ENCODE results near the gene FBLN2. TPM values are rescaled to one million over a fixed set of nuclear protein-coding genes. Genes with fewer than 3 reads are reported as not detected.
A peak's percentile ranks its signal among the peaks of the same experiment; 100 is the strongest.
"Not testable (repeated sequence)": the region's sequence is repeated elsewhere in the genome, so short reads cannot be mapped to it uniquely, and the experiment has no call there.

The FBLN2 gene
- total and polyA plus RNA-seq, 7 experiments from 2014 or later: 0.11 to 1.5 TPM; not detected in 5

GRCh38 chr3:13561376-13561775, 12.5 kb downstream of the FBLN2 start:
- Histone ChIP-seq H3K27ac (ENCODE audit: low read depth, low read length) (no peak overlapping the region), H3K4me3 (ENCODE audit: low read length) (no peak overlapping the region), H3K4me1 (ENCODE audit: control insufficient read depth in 2 of 2, insufficient read depth in 2 of 2, low read length in 2 of 2) (no peaks in the 10 kb centered on the region), H3K9me3 (ENCODE audit: control insufficient read depth in 2 of 3, low read length in 3 of 3) (no peaks in the 10 kb centered on the region), H3K27me3 (ENCODE audit: control insufficient read depth in 2 of 2, insufficient read depth in 2 of 2, low read length in 2 of 2) (no peaks in the 10 kb centered on the region), H3K36me3 (ENCODE audit: control insufficient read depth in 2 of 3, insufficient read depth in 3 of 3, low read length in 3 of 3) (no peaks in the 10 kb centered on the region)
- peaks cover 6 to 32% (median 14%) of the 10 kb centered on the region in 5 donors for H3K27me3 Mint-ChIP-seq
- ChIA-PET CTCF (no interaction called here), POLR2A (no interaction called here)
- ATAC-seq (no peak), DNase-seq (no peak)
- intact Hi-C loops (cut with micrococcal nuclease): no loop called here
- H3K27ac Mint-ChIP-seq: no peak overlapping the region
- no peaks in the 10 kb centered on the region for H3K36me3 Mint-ChIP-seq
- no peaks in the 10 kb centered on the region for H3K9me3 Mint-ChIP-seq
- no peaks in the 10 kb centered on the region for H3K4me1 Mint-ChIP-seq
- H3K4me3 Mint-ChIP-seq: no peak overlapping the region

GRCh38 chr3:13561967-13562366, 13.0 kb downstream of the FBLN2 start:
- Mint-ChIP-seq H3K4me3 (no peak overlapping the region), H3K36me3 (no peaks in the 10 kb centered on the region), H3K27me3 (peaks cover 6 to 32% (median 14%) of the 10 kb centered on the region in 5 donors), H3K4me1 (no peaks in the 10 kb centered on the region), H3K9me3 (no peaks in the 10 kb centered on the region), H3K27ac (no peak overlapping the region)
- H3K4me1 ChIP-seq (ENCODE audit: control insufficient read depth in 2 of 2, insufficient read depth in 2 of 2, low read length in 2 of 2): no peaks in the 10 kb centered on the region
- H3K4me3 ChIP-seq (ENCODE audit: low read length): no peak overlapping the region
- H3K27ac ChIP-seq (ENCODE audit: low read depth, low read length): no peak overlapping the region
- H3K36me3 ChIP-seq (ENCODE audit: control insufficient read depth in 2 of 3, insufficient read depth in 3 of 3, low read length in 3 of 3): no peaks in the 10 kb centered on the region
- intact Hi-C loops (cut with micrococcal nuclease): no loop called here
- CTCF ChIA-PET: no interaction called here
- POLR2A ChIA-PET: no interaction called here
- ATAC-seq (no peak), DNase-seq (no peak)
- H3K27me3 ChIP-seq (ENCODE audit: control insufficient read depth in 2 of 2, insufficient read depth in 2 of 2, low read length in 2 of 2): no peaks in the 10 kb centered on the region
- no peaks in the 10 kb centered on the region for H3K9me3 ChIP-seq (ENCODE audit: control insufficient read depth in 2 of 3, low read length in 3 of 3)

- H3K9me3 ChIP-seq (ENCODE audit: control insufficient read depth in 2 of 3, low read length in 3 of 3); POLR2A ChIA-PET; H3K4me3 Mint-ChIP-seq; H3K36me3 ChIP-seq (ENCODE audit: control insufficient read depth in 2 of 3, insufficient read depth in 3 of 3, low read length in 3 of 3); H3K27ac ChIP-seq (ENCODE audit: low read depth, low read length); H3K4me3 ChIP-seq (ENCODE audit: low read length); H3K4me1 Mint-ChIP-seq; H3K36me3 Mint-ChIP-seq; intact Hi-C loops (cut with micrococcal nuclease); ATAC-seq; H3K27me3 ChIP-seq (ENCODE audit: control insufficient read depth in 2 of 2, insufficient read depth in 2 of 2, low read length in 2 of 2); H3K4me1 ChIP-seq (ENCODE audit: control insufficient read depth in 2 of 2, insufficient read depth in 2 of 2, low read length in 2 of 2); H3K9me3 Mint-ChIP-seq; DNase-seq; CTCF ChIA-PET; H3K27ac Mint-ChIP-seq: not testable (repeated sequence)
- H3K27me3 Mint-ChIP-seq: peaks cover 4 to 32% (median 14%) of the 10 kb centered on the region in 5 donors
Observed at GRCh38 chr3:13562421-13562820, 13.5 kb downstream of the FBLN2 start.

- no peaks in the 10 kb centered on the region for H3K27me3 ChIP-seq (ENCODE audit: control insufficient read depth in 2 of 2, insufficient read depth in 2 of 2, low read length in 2 of 2)
- H3K27me3 Mint-ChIP-seq: peaks cover 4 to 29% (median 14%) of the 10 kb centered on the region in 5 donors
- no peak overlapping the region for H3K4me3 ChIP-seq (ENCODE audit: low read length)
- H3K9me3 ChIP-seq (ENCODE audit: control insufficient read depth in 2 of 3, low read length in 3 of 3): no peaks in the 10 kb centered on the region
- ATAC-seq (peak; percentile 10), DNase-seq (no peak)
- CTCF ChIA-PET: no interaction called here
- H3K4me1 ChIP-seq (ENCODE audit: control insufficient read depth in 2 of 2, insufficient read depth in 2 of 2, low read length in 2 of 2): no peaks in the 10 kb centered on the region
- intact Hi-C loops (cut with micrococcal nuclease): no loop called here
- no peak overlapping the region for H3K27ac Mint-ChIP-seq
- H3K4me1 Mint-ChIP-seq: no peaks in the 10 kb centered on the region
- no peaks in the 10 kb centered on the region for H3K36me3 Mint-ChIP-seq
- no peak overlapping the region for H3K4me3 Mint-ChIP-seq
- POLR2A ChIA-PET: no interaction called here
- H3K27ac ChIP-seq (ENCODE audit: low read depth, low read length): no peak overlapping the region
- H3K36me3 ChIP-seq (ENCODE audit: control insufficient read depth in 2 of 3, insufficient read depth in 3 of 3, low read length in 3 of 3): no peaks in the 10 kb centered on the region
- no peaks in the 10 kb centered on the region for H3K9me3 Mint-ChIP-seq
Observed at GRCh38 chr3:13563321-13563720, 14.4 kb downstream of the FBLN2 start.

GRCh38 chr3:13563911-13564310, 15.0 kb downstream of the FBLN2 start:
- no peaks in the 10 kb centered on the region for H3K27me3 ChIP-seq (ENCODE audit: control insufficient read depth in 2 of 2, insufficient read depth in 2 of 2, low read length in 2 of 2)
- no peak for ATAC-seq
- H3K27ac ChIP-seq (ENCODE audit: low read depth, low read length): no peak overlapping the region
- no peaks in the 10 kb centered on the region for H3K36me3 ChIP-seq (ENCODE audit: control insufficient read depth in 2 of 3, insufficient read depth in 3 of 3, low read length in 3 of 3)
- Mint-ChIP-seq H3K4me1 (no peaks in the 10 kb centered on the region), H3K27me3 (peaks cover 6 to 26% (median 10%) of the 10 kb centered on the region in 5 donors), H3K4me3 (no peak overlapping the region), H3K27ac (no peak overlapping the region), H3K9me3 (no peaks in the 10 kb centered on the region), H3K36me3 (no peaks in the 10 kb centered on the region)
- no peaks in the 10 kb centered on the region for H3K4me1 ChIP-seq (ENCODE audit: control insufficient read depth in 2 of 2, insufficient read depth in 2 of 2, low read length in 2 of 2)
- no peak overlapping the region for H3K4me3 ChIP-seq (ENCODE audit: low read length)
- ChIA-PET POLR2A (no interaction called here), CTCF (no interaction called here)
- intact Hi-C loops (cut with micrococcal nuclease): no loop called here
- H3K9me3 ChIP-seq (ENCODE audit: control insufficient read depth in 2 of 3, low read length in 3 of 3): no peaks in the 10 kb centered on the region
- DNase-seq: no peak

GRCh38 chr3:13564751-13565560, 16.0 kb downstream of the FBLN2 start:
- H3K27ac Mint-ChIP-seq: no peak overlapping the region
- Histone ChIP-seq H3K4me3 (ENCODE audit: low read length) (no peak overlapping the region), H3K27me3 (ENCODE audit: control insufficient read depth in 2 of 2, insufficient read depth in 2 of 2, low read length in 2 of 2) (no peaks in the 10 kb centered on the region), H3K4me1 (ENCODE audit: control insufficient read depth in 2 of 2, insufficient read depth in 2 of 2, low read length in 2 of 2) (no peaks in the 10 kb centered on the region), H3K36me3 (ENCODE audit: control insufficient read depth in 2 of 3, insufficient read depth in 3 of 3, low read length in 3 of 3) (no peaks in the 10 kb centered on the region), H3K9me3 (ENCODE audit: control insufficient read depth in 2 of 3, low read length in 3 of 3) (no peaks in the 10 kb centered on the region), H3K27ac (ENCODE audit: low read depth, low read length) (no peak overlapping the region)
- H3K4me1 Mint-ChIP-seq: no peaks in the 10 kb centered on the region
- ChIA-PET CTCF (no interaction called here), POLR2A (no interaction called here)
- DNase-seq (no peak), ATAC-seq (peak; percentile 14)
- intact Hi-C loops (cut with micrococcal nuclease): no loop called here
- H3K9me3 Mint-ChIP-seq: peaks cover 0 to 3% (median 0%) of the 10 kb centered on the region in 11 donors
- peaks cover 0 to 18% (median 10%) of the 10 kb centered on the region in 5 donors for H3K27me3 Mint-ChIP-seq
- H3K36me3 Mint-ChIP-seq: no peaks in the 10 kb centered on the region
- no peak overlapping the region for H3K4me3 Mint-ChIP-seq
